ENCODE data around the gene SERGEF.

DNA sequence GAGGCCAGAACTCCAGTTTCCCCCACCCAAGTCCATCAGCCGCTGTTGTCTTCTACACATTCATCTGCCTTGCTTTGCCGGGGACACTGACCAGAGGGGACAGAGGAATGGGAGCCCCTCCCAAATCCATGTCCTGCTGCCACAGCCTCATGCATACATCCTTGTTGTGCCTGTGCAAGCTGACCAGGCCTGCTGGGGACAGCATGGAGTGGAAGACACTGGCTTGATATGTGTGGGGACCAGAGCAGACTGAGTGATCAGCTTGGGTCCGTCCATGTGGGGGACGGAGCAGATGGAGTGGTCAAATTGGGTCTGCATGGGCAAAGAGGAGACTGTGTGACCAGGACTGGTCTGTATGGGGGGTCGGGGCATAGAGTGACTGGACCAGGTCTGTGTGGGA lies 234.5 kb downstream of the SERGEF start:
- TF ChIP-seq EP300 (IDR thresholded peaks at IDR 0.05) (no peak), POLR2AphosphoS5 (IDR thresholded peaks at IDR 0.05) (no peak), POLR2A (IDR thresholded peaks at IDR 0.05) (no peak)
- TF ChIP-seq, protein P1, sequence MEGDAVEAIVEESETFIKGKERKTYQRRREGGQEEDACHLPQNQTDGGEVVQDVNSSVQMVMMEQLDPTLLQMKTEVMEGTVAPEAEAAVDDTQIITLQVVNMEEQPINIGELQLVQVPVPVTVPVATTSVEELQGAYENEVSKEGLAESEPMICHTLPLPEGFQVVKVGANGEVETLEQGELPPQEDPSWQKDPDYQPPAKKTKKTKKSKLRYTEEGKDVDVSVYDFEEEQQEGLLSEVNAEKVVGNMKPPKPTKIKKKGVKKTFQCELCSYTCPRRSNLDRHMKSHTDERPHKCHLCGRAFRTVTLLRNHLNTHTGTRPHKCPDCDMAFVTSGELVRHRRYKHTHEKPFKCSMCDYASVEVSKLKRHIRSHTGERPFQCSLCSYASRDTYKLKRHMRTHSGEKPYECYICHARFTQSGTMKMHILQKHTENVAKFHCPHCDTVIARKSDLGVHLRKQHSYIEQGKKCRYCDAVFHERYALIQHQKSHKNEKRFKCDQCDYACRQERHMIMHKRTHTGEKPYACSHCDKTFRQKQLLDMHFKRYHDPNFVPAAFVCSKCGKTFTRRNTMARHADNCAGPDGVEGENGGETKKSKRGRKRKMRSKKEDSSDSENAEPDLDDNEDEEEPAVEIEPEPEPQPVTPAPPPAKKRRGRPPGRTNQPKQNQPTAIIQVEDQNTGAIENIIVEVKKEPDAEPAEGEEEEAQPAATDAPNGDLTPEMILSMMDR (IDR thresholded peaks at IDR 0.05): no peak
